ENCODE measurements around the gene SERPINB10. TPM values are rescaled to one million over a fixed set of nuclear protein-coding genes. Genes with fewer than 3 reads are reported as not detected.

Gene SERPINB10
- not detected for polyA plus RNA-seq (2013, experiment 1 of 2; ENCODE audit: insufficient read length)
- polyA plus RNA-seq (2013, experiment 2 of 2; ENCODE audit: insufficient read length) = not detected

GRCh38 chr18:63907664-63908063 lies at the start of gene SERPINB10:
Gene SERPINB10, plus strand, starts transcription at chr18:63907958. Its CDS starts 7,553 bp downstream, at chr18:63915511.
- no peak for DNase-seq

DNA sequence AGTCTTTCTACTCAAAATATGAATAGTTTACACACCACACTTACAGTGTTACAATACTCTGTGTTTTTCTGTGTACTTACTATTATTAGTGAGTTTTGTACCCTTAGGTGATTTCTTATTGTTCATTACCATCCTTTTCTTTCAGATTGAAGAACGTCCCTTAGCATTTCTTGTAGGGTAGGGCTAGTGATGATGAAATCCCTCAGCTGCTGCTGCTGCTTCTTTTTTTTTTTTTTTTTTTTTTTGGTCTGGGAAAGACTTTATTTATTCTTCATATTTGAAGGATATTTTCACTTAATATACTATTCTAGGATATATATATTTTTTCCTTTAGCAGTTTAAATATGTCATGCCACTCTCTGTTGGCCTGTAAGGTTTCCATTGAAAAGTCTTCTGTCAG lies 49.3 kb upstream of the SERPINB10 start:
- no peak for DNase-seq

DNA sequence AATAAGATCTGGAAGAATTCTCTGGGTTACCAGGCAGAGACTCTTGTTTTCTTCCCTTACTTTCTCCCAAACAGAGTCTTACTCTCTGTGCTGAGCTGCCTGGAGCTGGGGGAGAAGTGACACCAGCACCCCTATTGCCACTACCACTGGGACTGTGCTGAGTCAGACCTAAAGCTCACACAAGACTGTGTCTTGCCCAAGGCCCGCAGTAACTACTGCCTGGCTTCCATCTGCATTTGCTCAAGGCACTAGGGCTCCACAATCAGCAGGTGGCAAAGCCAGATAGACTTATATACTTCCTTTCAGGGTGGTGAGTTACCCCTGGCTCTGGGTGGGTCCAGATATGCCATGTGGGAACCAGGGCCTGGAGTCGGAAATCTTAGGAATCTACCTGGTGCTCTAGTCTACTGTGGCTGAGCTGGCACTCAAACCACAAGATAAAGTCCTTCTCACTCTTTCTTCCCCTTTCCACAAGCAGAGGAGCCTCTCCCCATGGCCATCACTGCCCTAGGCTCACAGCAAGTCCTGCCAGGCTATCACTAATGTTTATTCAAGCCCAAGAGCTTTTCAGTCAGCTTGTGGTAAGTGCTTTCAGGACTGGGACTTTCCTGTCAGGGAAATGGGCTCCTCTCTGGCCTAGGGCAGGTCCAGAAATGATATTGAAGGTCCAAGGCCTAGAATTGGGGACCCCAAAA lies 47.8 kb upstream of the SERPINB10 start:
- no peak for DNase-seq

DNA sequence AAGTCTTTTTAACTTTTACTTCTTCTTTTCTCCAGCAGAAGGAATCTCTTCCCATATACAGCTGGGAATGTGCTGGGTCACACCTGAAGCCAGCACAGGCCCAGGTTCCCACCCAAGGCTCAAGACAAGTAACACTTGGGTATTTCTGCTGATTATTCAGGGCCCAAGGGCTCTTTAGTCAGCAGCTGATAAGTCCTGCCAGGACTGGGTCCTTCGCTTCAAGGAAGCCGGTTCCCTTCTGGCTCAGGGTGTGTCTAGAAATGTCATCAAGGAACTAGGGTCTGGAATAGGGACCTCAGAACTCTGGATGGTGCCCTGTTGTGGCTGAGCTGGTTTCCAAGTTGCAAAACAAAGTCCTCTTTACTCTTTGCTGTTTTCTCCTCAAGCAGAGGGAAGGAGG lies 47.2 kb upstream of the SERPINB10 start:
- DNase-seq = no peak

- no peak for DNase-seq
Observed at GRCh38 chr18:63867368-63868125, 40.2 kb upstream of the SERPINB10 start.

DNA sequence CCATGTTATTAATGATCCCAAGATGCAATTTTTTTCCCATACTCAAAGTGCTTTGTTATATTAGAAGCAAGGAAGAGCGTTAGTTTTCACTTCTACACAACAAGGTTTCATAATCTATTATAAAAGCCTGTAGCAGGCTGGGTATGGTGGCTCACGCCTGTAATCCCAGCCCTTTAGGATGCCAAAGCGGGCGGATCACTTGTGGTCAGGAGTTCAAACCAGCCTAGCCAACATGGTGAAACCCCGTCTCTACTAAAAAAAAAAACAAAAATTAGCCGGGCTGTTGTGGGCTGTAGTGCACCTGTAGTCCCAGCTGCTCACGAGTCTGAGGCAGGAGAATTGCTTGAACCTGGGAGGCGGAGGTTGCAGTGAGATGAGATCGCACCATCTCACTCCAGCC lies 39.2 kb upstream of the SERPINB10 start:
- DNase-seq = no peak

- DNase-seq = peak; percentile 89
Observed at GRCh38 chr18:63869374-63869773, 38.4 kb upstream of the SERPINB10 start.

- DNase-seq = peak; percentile 47
Observed at GRCh38 chr18:63869851-63870250, 37.9 kb upstream of the SERPINB10 start.

- no peak for DNase-seq
Observed at GRCh38 chr18:63871836-63872235, 35.9 kb upstream of the SERPINB10 start.

DNA sequence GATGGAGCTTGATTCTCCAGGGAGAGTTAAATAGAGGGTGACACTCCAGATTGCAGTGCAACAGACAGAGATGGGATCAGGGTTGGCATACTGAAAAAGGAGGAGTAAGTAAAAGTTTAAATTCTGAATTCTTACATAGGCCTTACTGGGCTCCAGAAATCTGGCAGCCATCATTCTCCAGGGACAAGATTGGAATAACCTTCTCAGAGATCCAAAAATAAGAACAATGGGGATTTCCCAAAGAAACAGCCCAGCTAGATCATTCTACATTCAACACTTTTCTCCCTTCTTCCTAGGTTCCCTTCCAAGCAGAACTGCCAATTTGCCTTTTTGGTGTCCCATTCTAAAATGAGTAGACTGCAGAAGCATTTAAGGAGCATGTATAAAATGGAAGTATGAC lies 35.2 kb upstream of the SERPINB10 start:
- DNase-seq = no peak

- peak; percentile 13 for DNase-seq
Observed at GRCh38 chr18:63878343-63878742, 29.4 kb upstream of the SERPINB10 start.

GRCh38 chr18:63878925-63879324 lies 28.8 kb upstream of the SERPINB10 start:
- DNase-seq = no peak

GRCh38 chr18:63879709-63880108 lies 28.0 kb upstream of the SERPINB10 start:
- DNase-seq = peak; percentile 14

DNA sequence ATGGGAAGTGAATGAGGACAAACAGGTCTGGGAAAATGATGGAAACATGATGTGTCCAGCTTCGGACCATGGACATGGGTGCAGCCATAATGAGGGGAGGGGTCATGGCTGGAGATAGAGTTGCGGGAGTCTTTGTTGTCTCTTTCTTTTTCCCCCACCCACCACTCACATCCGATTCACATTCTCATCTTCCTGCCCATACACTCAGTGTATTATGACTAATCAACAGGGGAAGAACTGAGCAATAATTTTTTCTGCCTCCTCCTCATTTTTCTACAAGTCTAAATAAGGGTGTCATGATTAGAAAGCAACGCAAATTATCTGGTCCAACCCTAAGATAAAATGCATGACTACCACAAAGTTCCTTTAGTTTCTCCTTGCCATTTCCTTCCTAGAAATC lies 25.9 kb upstream of the SERPINB10 start:
- peak; percentile 28 for DNase-seq

DNA sequence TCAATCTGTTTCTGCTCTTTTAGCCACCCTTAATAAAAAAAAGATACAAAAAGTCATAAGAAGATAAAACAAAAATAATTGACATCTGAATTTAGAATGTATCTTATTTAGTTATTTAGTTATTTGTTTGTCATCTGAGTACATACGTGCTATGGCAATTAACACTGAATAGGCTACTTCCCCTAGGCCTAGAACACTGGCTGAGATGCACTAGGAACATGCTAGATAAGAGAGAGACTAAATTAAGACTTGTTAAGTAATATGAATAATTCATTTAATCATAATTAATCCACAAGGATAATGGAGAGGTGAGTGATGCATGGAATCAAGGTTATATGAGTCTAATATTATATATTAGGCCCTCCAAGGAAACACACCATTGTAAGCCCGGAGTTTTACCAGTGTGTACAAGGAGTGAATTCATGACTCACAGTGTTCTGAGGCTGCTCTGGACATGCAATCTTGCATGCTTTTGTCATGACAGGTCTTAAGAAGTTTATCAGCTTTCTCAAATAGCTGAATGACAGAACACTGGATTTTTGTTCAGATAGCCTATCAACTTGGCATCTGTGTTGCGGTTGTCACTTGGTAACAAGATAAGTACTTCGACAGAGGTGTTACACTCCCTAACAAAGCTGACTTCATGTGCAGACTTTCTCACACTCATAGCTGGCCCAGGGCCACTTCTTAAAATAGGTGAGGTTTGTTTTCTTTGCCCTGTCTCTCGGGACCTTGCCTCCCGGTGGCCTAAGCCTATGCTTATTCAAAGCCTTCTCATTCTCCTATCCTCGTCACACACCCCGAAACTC lies 25.2 kb upstream of the SERPINB10 start:
- DNase-seq = peak; percentile 89

DNA sequence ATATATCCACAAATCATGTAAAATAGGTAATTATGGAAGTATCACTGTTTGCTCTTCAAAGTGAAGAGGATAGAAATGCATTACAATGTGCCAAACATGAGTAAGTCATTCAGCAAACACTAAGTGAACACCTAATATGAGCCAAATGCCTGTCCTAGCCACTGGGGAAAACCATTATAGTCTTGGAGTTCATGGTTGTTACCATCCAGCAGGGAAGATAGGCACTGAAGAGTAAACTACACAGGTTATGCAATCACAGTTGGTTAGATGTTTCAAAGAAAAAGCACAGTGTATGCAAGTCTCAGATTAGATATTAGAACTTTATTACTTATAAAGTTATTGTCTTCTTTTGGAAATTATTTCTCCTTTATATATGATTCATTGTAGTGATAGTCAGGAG lies 24.1 kb upstream of the SERPINB10 start:
- DNase-seq = no peak

- peak; percentile 35 for DNase-seq
Observed at GRCh38 chr18:63887424-63887823, 20.3 kb upstream of the SERPINB10 start, which contains the start of gene SERPINB2. Gene SERPINB2, plus strand, starts transcription at chr18:63887705. Its CDS starts 3,740 bp downstream, at chr18:63891445.

GRCh38 chr18:63888470-63889190 lies 19.1 kb upstream of the SERPINB10 start:
- DNase-seq = no peak

GRCh38 chr18:63889626-63890025 lies 18.1 kb upstream of the SERPINB10 start:
- DNase-seq = no peak

GRCh38 chr18:63890237-63890949 lies 17.4 kb upstream of the SERPINB10 start:
- DNase-seq = no peak

DNA sequence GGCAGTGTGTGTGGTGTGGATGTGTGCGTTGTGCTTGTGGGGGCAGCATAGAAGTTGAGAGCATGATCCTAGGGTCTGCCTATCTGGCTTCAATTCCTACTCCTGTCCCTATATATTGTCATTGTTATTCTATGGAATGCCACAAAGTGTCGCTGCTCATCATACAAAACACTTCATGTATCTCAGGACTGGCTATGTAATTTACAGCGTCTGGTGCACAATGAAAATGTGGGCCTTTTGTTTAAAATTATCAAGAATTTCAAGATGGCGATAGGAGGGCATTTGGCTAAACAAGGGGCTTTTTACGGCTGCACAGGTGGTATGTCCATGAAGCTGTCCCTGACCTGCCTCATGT lies 16.8 kb upstream of the SERPINB10 start:
- peak; percentile 44 for DNase-seq

GRCh38 chr18:63892566-63892965 lies 15.2 kb upstream of the SERPINB10 start:
- DNase-seq = no peak
